ENCODE measurements around the gene PLA2G1B.
A peak's percentile ranks its signal among the peaks of the same experiment; 100 is the strongest.

- TF ChIP-seq BRF2 (IDR thresholded peaks at IDR 0.05; ENCODE audit: borderline replicate concordance, insufficient read depth, insufficient read length) (no peak), PHF8 (IDR thresholded peaks at IDR 0.05; ENCODE audit: borderline replicate concordance, low read length) (peak; percentile 48; the same call in 1 of the 2 replicates), ZBTB26 (CRISPR knock-in tag; IDR thresholded peaks at IDR 0.05) (peak; percentile 76; the same call in 1 of the 2 replicates), RBM22 (IDR thresholded peaks at IDR 0.05; ENCODE audit: low read depth, low read length, poor library complexity, severe bottlenecking) (no peak), ZKSCAN1 (IDR thresholded peaks at IDR 0.05; ENCODE audit: low read depth, low read length) (no peak), GABPA (tag; conservative IDR thresholded peaks at IDR 0.05; ENCODE audit: low read depth) (no peak), RCOR1 (IDR thresholded peaks at IDR 0.05; ENCODE audit: borderline replicate concordance in 1 of 2, low read depth in 2 of 2, low read length in 2 of 2) (peak; percentile 4 to 16; a peak in 1 of 4 replicates), AFF4 (CRISPR knock-in tag; IDR thresholded peaks at IDR 0.05) (peak; percentile 95; the same call in 1 of the 2 replicates), SMAD1 (IDR thresholded peaks at IDR 0.05; ENCODE audit: low read depth, low read length, partially characterized antibody) (peak; percentile 99), FUS (optimal IDR thresholded peaks at IDR 0.05; ENCODE audit: low read depth, low read length) (no peak), ATF1 (CRISPR knock-in tag; IDR thresholded peaks at IDR 0.05) (no peak), ATF1 (tag; IDR thresholded peaks at IDR 0.05) (peak; percentile 24), POLR2A (conservative IDR thresholded peaks at IDR 0.05) (peak; percentile 100)
These were observed 34.7 kb downstream of the PLA2G1B start, which contains the start of gene RNU4-1 for GRCh38 chr12:120292661-120293531.

Measured in K562 (cell line).